Neural progenitor cell (in vitro differentiated cells): Measurements from ENCODE around the gene SIPA1. TPM values are rescaled to one million over a fixed set of nuclear protein-coding genes. Genes with fewer than 3 reads are reported as not detected.

Source experiments
- DNase-seq: peaks from one replicate; pipeline ENCODE4 v3.0.0-alpha.2; 2016; ENCODE audit warnings: low spot score
- H2AFZ ChIP-seq: fragments of 200-600 bp; sonication (generic); replicated peaks from 2 replicates; pipeline ENCODE4 v1.6.1; 2016; ENCODE audit warnings: antibody characterized with exemption
- H3F3A ChIP-seq: fragments of 200-600 bp; sonication (generic); 2 replicates; pipeline ENCODE4 v1.6.1; 2016; ENCODE audit warnings: antibody characterized with exemption, low read depth
- H3K27ac ChIP-seq: fragments of 200-600 bp; sonication (generic); 2 replicates; pipeline ENCODE4 v1.5.1; 2016; ENCODE audit warnings: mild to moderate bottlenecking
- H3K27me3 ChIP-seq: fragments of 200-600 bp; sonication (generic); 2 replicates; pipeline ENCODE4 v1.6.1; 2016; ENCODE audit warnings: mild to moderate bottlenecking, moderate library complexity
- H3K36me3 ChIP-seq: fragments of 200-600 bp; sonication (generic); 2 replicates; pipeline ENCODE4 v1.5.1; 2016
- H3K4me1 ChIP-seq: fragments of 200-600 bp; sonication (generic); 2 replicates; pipeline ENCODE4 v1.6.1; 2016; ENCODE audit warnings: mixed run types
- H3K4me2 ChIP-seq: fragments of 200-600 bp; sonication (generic); 2 replicates; pipeline ENCODE4 v1.6.1; 2016
- H3K4me3 ChIP-seq: fragments of 200-600 bp; sonication (generic); 2 replicates; pipeline ENCODE4 v1.5.1; 2016
- H3K79me2 ChIP-seq: fragments of 200-600 bp; sonication (generic); 2 replicates; pipeline ENCODE4 v1.6.1; 2016; ENCODE audit warnings: low read depth
- H3K9ac ChIP-seq: fragments of 200-600 bp; sonication (generic); 2 replicates; pipeline ENCODE4 v1.6.1; 2016
- H3K9me3 ChIP-seq: fragments of 200-600 bp; sonication (generic); 2 replicates; pipeline ENCODE4 v1.5.1; 2016; ENCODE audit warnings: low read depth
- H4K20me1 ChIP-seq: fragments of 200-600 bp; sonication (generic); 2 replicates; pipeline ENCODE4 v1.6.1; 2016; ENCODE audit warnings: low read depth
- H3K27ac Mint-ChIP-seq: 3 replicates; pipeline ENCODE4 v1.8.0; 2021; ENCODE audit warnings: mixed read lengths
- H3K27me3 Mint-ChIP-seq: 2 replicates; pipeline ENCODE4 v1.8.0; 2022; ENCODE audit warnings: low read depth, mild to moderate bottlenecking, inconsistent platforms, moderate library complexity, mixed read lengths; ENCODE audit not compliant: insufficient read depth
- H3K36me3 Mint-ChIP-seq: 3 replicates; pipeline ENCODE4 v1.8.0; 2021; ENCODE audit warnings: mixed read lengths
- H3K4me1 Mint-ChIP-seq: 3 replicates; pipeline ENCODE4 v1.8.0; 2021; ENCODE audit warnings: mixed read lengths
- H3K4me3 Mint-ChIP-seq: 3 replicates; pipeline ENCODE4 v1.8.0; 2021; ENCODE audit warnings: mild to moderate bottlenecking, moderate library complexity, mixed read lengths
- H3K9me3 Mint-ChIP-seq: 3 replicates; pipeline ENCODE4 v1.8.0; 2020; ENCODE audit warnings: mixed read lengths
- EZH2 ChIP-seq: fragments of 200-600 bp; sonication (generic); IDR thresholded peaks from 2 replicates; pipeline ENCODE4 v1.6.1; 2017; ENCODE audit warnings: antibody characterized with exemption, mild to moderate bottlenecking, moderate library complexity
- EZH2phosphoT487 ChIP-seq: fragments of 200-600 bp; sonication (generic); IDR thresholded peaks from 2 replicates; pipeline ENCODE4 v1.6.1; 2017; ENCODE audit warnings: antibody characterized with exemption
- microRNA-seq: library from miRNA; unstranded; fragments of <30 nt; microRNA quantifications from one replicate; pipeline ENCODE4, GENCODE V29; 2016
- small RNA-seq: library from RNA; depleted of rRNA; stranded (forward); fragments of <200 nt; gene quantifications from one replicate; pipeline ENCODE3, GENCODE V24; 2015
- total RNA-seq: library from RNA; depleted of rRNA; stranded (reverse); fragments of >200 nt; gene quantifications from 2 replicates; pipeline ENCODE4 v1.2.3, GENCODE V29; 2015; ENCODE audit warnings: low replicate concordance
- TF ChIP-seq, protein P1 (sequence below): fragments of 200-600 bp; sonication (generic); IDR thresholded peaks from 2 replicates; pipeline ENCODE4 v1.5.1; 2017; ENCODE audit warnings: antibody characterized with exemption, mild to moderate bottlenecking

The SIPA1 gene
- total RNA-seq, 1 donor from 2014 or later: 4.7 TPM

DNA sequence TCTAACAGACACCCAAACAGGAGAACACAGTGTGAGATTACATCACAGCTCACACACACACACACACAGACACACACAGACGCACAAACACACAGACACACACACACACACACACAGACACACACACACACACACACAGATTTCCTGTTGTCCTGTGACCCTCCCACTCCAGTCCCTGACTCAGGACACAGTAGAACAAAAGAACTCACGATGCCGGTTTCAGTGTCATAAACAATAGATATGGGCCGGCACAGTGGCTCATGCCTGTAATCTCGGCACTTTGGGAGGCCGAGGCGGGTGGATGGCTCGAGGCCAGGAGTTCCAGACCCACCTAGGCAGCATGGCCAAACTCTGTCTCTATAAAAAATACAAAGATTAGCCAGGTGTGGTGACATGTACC, 60.3 kb downstream of the SIPA1 start:
- DNase-seq: no peak
- H3K9me3 Mint-ChIP-seq: peaks cover 7% of the 10 kb centered on the region
- Histone ChIP-seq H3K4me2 (no peak overlapping the region), H3K9ac (no peak overlapping the region), H3F3A (no peaks in the 10 kb centered on the region), H2AFZ (no peak overlapping the region), H3K4me1 (no peaks in the 10 kb centered on the region), H3K4me3 (no peak overlapping the region), H4K20me1 (no peaks in the 10 kb centered on the region), H3K27ac (no peak overlapping the region), H3K9me3 (no peaks in the 10 kb centered on the region), H3K36me3 (no peaks in the 10 kb centered on the region), H3K27me3 (peaks cover 18% of the 10 kb centered on the region), H3K79me2 (no peaks in the 10 kb centered on the region)
- no peak overlapping the region for H3K4me3 Mint-ChIP-seq
- H3K4me1 Mint-ChIP-seq: peaks cover 4% of the 10 kb centered on the region
- H3K27me3 Mint-ChIP-seq: peaks cover 18% of the 10 kb centered on the region
- no peaks in the 10 kb centered on the region for H3K36me3 Mint-ChIP-seq
- TF ChIP-seq, protein P1, sequence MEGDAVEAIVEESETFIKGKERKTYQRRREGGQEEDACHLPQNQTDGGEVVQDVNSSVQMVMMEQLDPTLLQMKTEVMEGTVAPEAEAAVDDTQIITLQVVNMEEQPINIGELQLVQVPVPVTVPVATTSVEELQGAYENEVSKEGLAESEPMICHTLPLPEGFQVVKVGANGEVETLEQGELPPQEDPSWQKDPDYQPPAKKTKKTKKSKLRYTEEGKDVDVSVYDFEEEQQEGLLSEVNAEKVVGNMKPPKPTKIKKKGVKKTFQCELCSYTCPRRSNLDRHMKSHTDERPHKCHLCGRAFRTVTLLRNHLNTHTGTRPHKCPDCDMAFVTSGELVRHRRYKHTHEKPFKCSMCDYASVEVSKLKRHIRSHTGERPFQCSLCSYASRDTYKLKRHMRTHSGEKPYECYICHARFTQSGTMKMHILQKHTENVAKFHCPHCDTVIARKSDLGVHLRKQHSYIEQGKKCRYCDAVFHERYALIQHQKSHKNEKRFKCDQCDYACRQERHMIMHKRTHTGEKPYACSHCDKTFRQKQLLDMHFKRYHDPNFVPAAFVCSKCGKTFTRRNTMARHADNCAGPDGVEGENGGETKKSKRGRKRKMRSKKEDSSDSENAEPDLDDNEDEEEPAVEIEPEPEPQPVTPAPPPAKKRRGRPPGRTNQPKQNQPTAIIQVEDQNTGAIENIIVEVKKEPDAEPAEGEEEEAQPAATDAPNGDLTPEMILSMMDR: no peak
- TF ChIP-seq EZH2phosphoT487 (no peak), EZH2 (no peak)
- no peak overlapping the region for H3K27ac Mint-ChIP-seq

DNA sequence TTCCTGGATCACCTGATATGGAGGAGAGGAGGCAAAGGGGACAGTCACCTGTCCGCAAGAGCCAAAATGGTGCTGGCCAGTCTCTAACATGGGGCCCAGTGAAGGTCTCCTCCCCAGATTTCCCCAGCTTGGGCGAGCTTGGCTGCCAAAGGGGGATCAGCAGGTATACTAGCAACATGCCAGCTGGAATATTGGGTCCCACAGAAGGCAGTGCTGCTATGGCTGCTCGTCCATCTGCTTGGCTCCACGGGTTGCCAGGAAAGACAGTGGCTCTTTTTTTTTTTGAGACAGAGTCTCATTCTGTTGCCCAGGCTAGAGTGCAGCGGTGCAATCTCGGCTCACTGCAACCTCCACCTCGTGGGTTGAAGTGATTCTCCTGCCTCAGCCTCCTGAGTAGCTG, 61.4 kb downstream of the SIPA1 start:
- Histone ChIP-seq H3K27ac (no peak overlapping the region), H3K9ac (no peak overlapping the region), H2AFZ (no peak overlapping the region), H3K27me3 (peaks cover 22% of the 10 kb centered on the region), H3K79me2 (no peaks in the 10 kb centered on the region), H3K9me3 (no peaks in the 10 kb centered on the region), H4K20me1 (no peaks in the 10 kb centered on the region), H3K36me3 (no peaks in the 10 kb centered on the region), H3K4me3 (no peak overlapping the region), H3F3A (no peaks in the 10 kb centered on the region), H3K4me2 (no peak overlapping the region), H3K4me1 (no peaks in the 10 kb centered on the region)
- no peak for TF ChIP-seq EZH2phosphoT487
- TF ChIP-seq EZH2: no peak
- TF ChIP-seq, protein P1: no peak
- no peak for DNase-seq
- H3K27me3 Mint-ChIP-seq: peaks cover 15% of the 10 kb centered on the region
- H3K9me3 Mint-ChIP-seq: peaks cover 7% of the 10 kb centered on the region
- H3K27ac Mint-ChIP-seq: no peak overlapping the region
- H3K4me1 Mint-ChIP-seq: no peaks in the 10 kb centered on the region
- no peak overlapping the region for H3K4me3 Mint-ChIP-seq
- H3K36me3 Mint-ChIP-seq: no peaks in the 10 kb centered on the region

DNA sequence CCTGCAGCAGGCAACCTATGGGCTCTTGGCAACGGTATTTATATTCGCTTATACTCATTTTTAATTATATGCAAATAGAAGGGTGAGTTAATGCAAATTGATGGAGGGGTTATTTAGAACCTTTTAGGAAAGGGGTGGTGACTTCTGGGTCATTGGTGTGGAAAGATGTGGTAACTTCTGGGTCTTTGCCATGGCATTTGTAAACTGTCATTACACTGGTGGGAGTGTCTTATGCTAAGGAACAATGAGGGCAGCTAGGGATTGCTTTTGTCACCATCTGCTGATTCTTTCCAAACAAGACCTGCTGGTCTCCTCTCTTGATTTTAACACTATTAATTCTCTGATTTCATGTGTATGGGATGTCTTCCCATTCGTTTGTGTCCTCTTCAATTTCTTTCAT, 62.5 kb downstream of the SIPA1 start:
- no peak overlapping the region for H3K4me3 ChIP-seq
- H3K27me3 ChIP-seq: peaks cover 33% of the 10 kb centered on the region
- no peak for DNase-seq
- no peaks in the 10 kb centered on the region for H3K36me3 ChIP-seq
- no peak overlapping the region for H3K9ac ChIP-seq
- no peaks in the 10 kb centered on the region for H3F3A ChIP-seq
- no peaks in the 10 kb centered on the region for H3K36me3 Mint-ChIP-seq
- H3K4me1 ChIP-seq: no peaks in the 10 kb centered on the region
- no peaks in the 10 kb centered on the region for H4K20me1 ChIP-seq
- no peak for TF ChIP-seq EZH2
- TF ChIP-seq, protein P1: no peak
- no peak for TF ChIP-seq EZH2phosphoT487
- H3K4me2 ChIP-seq: no peak overlapping the region
- peaks cover 16% of the 10 kb centered on the region for H3K27me3 Mint-ChIP-seq
- H3K9me3 Mint-ChIP-seq: peaks cover 7% of the 10 kb centered on the region
- H3K27ac Mint-ChIP-seq: no peak overlapping the region
- H3K4me3 Mint-ChIP-seq: no peak overlapping the region
- no peaks in the 10 kb centered on the region for H3K79me2 ChIP-seq
- no peaks in the 10 kb centered on the region for H3K4me1 Mint-ChIP-seq
- no peak overlapping the region for H2AFZ ChIP-seq
- no peaks in the 10 kb centered on the region for H3K9me3 ChIP-seq
- H3K27ac ChIP-seq: no peak overlapping the region

Small RNAs within 50 kb of the gene (microRNA-seq; reads per million reads assigned to microRNA genes)
- gene MIR4489: not detected
- not detected for gene MIR4690

Small RNAs within 50 kb of the gene (small RNA-seq; reads per million reads assigned to genes)
- gene MIR4489: not detected
- gene MIR4690: not detected
- gene RN7SL309P: not detected

Other genes starting within 250 kb of the SIPA1 start
- gene NEAT1, start 215.3 kb upstream of the SIPA1 start, total RNA-seq: 2.8 and 4.0 TPM in 2 replicates
- 5,397 and 9,030 TPM in 2 replicates for gene MALAT1, start 139.1 kb upstream of the SIPA1 start, total RNA-seq
- gene SCYL1, start 113.0 kb upstream of the SIPA1 start, total RNA-seq: 16.9 and 45.2 TPM in 2 replicates
- 1.2 and 6.1 TPM in 2 replicates for gene LTBP3, start 79.7 kb upstream of the SIPA1 start, total RNA-seq
- gene ZNRD2, start 67.6 kb upstream of the SIPA1 start, total RNA-seq: 15.5 and 34.0 TPM in 2 replicates
- 11.7 and 27.8 TPM in 2 replicates for gene FAM89B, start 65.6 kb upstream of the SIPA1 start, total RNA-seq
- gene EHBP1L1, start 62.0 kb upstream of the SIPA1 start, total RNA-seq: 4.7 and 5.1 TPM in 2 replicates
- 0.34 TPM in 1 of 2 replicates, not detected in the other for gene KCNK7, start 42.3 kb upstream of the SIPA1 start, total RNA-seq
- gene MAP3K11, start 23.9 kb upstream of the SIPA1 start, total RNA-seq: 9.9 and 42.0 TPM in 2 replicates
- 6.6 and 19.3 TPM in 2 replicates for gene PCNX3, start 22.3 kb upstream of the SIPA1 start, total RNA-seq
- 11.0 and 14.7 TPM in 2 replicates for gene RELA, start 24.8 kb downstream of the SIPA1 start, total RNA-seq
- gene KAT5, start 74.2 kb downstream of the SIPA1 start, total RNA-seq: 21.0 and 41.7 TPM in 2 replicates
- gene RNASEH2C, start 82.7 kb downstream of the SIPA1 start, total RNA-seq: 23.4 and 53.3 TPM in 2 replicates
- gene AP5B1, start 142.9 kb downstream of the SIPA1 start, total RNA-seq: 3.6 and 13.8 TPM in 2 replicates
- gene OVOL1, start 149.0 kb downstream of the SIPA1 start, total RNA-seq: 0.12 TPM in 1 of 2 replicates, not detected in the other
- 1.4 and 3.0 TPM in 2 replicates for gene SNX32, start 195.9 kb downstream of the SIPA1 start, total RNA-seq
- gene CFL1, start 220.1 kb downstream of the SIPA1 start, total RNA-seq: 704 and 971 TPM in 2 replicates
- 36.8 and 42.4 TPM in 2 replicates for gene MUS81, start 222.3 kb downstream of the SIPA1 start, total RNA-seq
- 9.2 and 25.1 TPM in 2 replicates for gene EFEMP2, start 234.7 kb downstream of the SIPA1 start, total RNA-seq
- not detected in 2 replicates for gene CTSW, start 241.7 kb downstream of the SIPA1 start, total RNA-seq